Ovary (tissue), 3 donors: Measurements from ENCODE around the gene CRPPA.
"Not testable (repeated sequence)": the region's sequence is repeated elsewhere in the genome, so short reads cannot be mapped to it uniquely, and the experiment has no call there.

Experiments
- CTCF ChIP-seq, 3 donors: fragments of 450-650 bp in 2 of 3; fragments of 200-600 bp in 1 of 3; IDR thresholded peaks; one replicate each; pipeline versions ENCODE4 v1.5.1 to v1.8.0; 2016 to 2022; ENCODE audit warnings: antibody characterized with exemption in 3 of 3, mild to moderate bottlenecking in 1 of 3
- POLR2A ChIP-seq: fragments of 450-650 bp; IDR thresholded peaks from one replicate; pipeline ENCODE4 v1.6.1; 2017; ENCODE audit warnings: antibody characterized with exemption, mild to moderate bottlenecking, moderate library complexity
- donor health status: DM: no; HTN: no; CAD: no.

DNA sequence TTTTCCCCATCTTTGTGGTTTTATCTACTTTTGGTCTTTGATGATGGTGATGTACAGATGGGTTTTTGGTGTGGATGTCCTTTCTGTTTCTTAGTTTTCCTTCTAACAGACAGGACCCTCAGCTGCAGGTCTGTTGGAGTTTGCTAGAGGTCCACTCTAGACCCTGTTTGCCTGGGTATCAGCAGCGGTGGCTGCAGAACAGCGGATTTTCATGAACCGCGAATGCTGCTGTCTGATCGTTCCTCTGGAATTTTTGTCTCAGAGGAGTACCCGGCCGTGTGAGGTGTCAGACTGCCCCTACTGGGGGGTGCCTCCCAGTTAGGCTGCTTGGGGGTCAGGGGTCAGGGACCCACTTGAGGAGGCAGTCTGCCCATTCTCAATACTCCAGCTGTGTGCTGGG, 38.2 kb downstream of the CRPPA start:
- TF ChIP-seq CTCF (IDR thresholded peaks at IDR 0.05); POLR2A: not testable (repeated sequence)
